ENCODE results near the gene DLGAP1.

DLGAP1 gene

DNA sequence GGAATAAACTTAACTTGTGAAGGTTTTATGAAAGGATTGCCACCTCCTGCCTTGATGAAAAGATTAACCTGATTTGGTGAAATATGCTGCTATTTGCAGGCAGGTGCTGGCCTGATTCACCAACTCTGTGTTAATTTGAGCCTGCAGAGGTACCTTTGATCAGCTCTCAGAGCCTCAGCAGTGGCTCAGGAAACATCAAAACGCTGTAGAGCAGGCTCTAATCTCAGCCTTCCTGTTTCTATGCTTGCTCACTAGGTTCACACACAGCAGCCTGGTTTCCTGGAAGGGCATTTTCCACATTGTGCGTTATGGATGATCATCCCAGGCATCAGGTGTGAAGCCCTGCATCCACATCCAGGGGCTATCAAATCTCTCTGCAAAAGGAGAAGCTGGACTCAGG lies 988.2 kb downstream of the DLGAP1 start:
- DNase-seq (ENCODE audit: low read depth), result no peak

- DNase-seq (ENCODE audit: low read depth), result no peak
These were observed 989.1 kb downstream of the DLGAP1 start for GRCh38 chr18:3466045-3466444.

- DNase-seq (ENCODE audit: low read depth), result peak; percentile 48
These were observed 992.1 kb downstream of the DLGAP1 start for GRCh38 chr18:3463051-3463450.

- no peak for DNase-seq (ENCODE audit: low read depth)
These were observed 993.4 kb downstream of the DLGAP1 start for GRCh38 chr18:3461704-3462103.

DNA sequence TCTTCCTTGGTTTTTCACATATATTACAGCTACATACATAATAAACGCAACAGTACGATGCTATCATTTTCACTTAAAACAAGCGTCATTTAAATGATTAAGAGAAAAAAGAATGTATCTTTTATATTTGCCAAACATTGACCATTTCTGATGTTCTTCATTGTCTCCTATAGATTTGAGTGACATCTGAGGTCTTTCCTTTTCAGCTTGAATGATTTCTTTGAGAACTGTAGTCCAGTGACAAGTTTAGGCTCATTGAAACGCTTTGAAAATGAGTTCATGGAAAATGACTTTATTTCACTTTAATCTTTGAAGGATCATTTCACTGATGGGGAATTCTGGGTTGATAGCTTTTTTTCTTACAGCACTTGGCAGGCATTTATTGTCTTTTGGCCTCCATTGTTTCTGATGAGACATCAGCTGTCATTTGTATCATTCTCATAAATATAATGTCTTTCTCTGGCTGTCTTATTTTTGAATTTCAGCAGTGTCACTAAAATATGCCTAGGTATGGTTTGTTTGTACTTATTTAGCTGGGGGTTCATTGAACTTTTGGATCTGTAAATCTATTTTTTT lies 994.2 kb downstream of the DLGAP1 start:
- DNase-seq (ENCODE audit: low read depth), result no peak

- no peak for DNase-seq (ENCODE audit: low read depth)
These were observed 995.9 kb downstream of the DLGAP1 start for GRCh38 chr18:3458952-3459853.

DNA sequence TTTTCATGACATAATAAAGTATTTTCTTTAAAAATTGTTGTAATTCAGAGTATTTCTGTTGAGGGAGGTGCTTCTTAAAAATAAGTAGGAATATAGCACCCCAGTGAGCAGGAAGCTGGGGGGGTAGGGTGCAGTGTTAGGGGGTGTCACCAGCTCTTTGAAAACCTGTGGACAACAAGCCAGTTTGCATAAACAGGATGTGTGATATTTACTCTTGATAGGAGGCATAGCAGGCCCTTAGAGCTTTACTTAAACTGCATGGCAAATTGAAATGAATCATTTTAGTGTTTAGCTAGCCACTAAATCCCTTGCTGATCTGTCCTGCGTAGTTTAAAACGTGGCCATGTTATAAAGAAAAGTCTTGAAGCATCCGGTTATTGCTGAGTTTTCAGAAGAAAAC lies 996.7 kb downstream of the DLGAP1 start:
- no peak for DNase-seq (ENCODE audit: low read depth)

DNA sequence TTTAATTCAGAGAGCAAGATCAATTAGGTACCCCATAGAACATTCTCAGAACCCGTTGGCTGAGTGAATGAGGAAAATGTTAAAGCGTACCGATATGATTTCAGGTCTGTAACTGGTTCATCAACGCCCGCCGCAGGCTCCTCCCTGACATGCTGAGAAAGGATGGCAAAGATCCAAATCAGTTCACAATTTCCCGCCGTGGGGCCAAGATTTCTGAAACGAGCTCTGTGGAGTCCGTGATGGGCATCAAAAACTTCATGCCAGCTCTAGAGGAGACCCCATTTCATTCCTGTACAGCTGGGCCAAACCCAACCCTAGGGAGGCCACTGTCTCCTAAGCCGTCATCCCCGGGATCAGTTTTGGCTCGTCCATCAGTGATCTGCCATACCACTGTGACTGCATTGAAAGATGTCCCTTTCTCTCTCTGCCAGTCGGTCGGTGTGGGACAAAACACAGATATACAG lies 997.8 kb downstream of the DLGAP1 start:
- DNase-seq (ENCODE audit: low read depth), result no peak

GRCh38 chr18:3456686-3457069 lies 998.4 kb downstream of the DLGAP1 start:
- DNase-seq (ENCODE audit: low read depth), result no peak

GRCh38 chr18:3455907-3456685 lies 999.0 kb downstream of the DLGAP1 start:
- no peak for DNase-seq (ENCODE audit: low read depth)

DNA sequence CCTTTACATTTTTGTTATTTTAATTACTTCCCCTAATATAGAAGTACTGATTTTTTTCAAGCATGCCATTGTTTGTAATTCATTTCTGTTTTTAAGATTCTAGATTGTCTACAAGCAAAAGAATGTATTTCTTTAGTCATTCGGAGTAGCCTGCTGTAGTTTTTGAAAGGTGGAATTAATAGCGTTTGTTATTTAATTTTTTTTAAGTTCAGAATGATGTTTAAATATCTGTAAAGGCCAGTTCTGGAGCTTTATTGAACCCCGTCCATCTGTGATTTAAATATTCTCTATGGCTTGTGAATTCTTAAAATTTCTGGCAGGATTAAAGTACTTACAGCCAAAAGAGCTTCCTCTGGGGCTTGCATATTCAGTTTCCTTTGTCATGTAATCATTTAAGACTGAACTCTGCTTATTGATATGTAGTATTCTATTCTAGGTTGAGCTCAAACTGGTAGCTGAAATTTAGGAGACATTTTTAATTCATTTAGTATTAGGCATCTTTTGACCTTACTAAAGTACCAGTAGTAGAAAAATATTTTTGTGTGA lies 999.9 kb downstream of the DLGAP1 start:
- no peak for DNase-seq (ENCODE audit: low read depth)

DNA sequence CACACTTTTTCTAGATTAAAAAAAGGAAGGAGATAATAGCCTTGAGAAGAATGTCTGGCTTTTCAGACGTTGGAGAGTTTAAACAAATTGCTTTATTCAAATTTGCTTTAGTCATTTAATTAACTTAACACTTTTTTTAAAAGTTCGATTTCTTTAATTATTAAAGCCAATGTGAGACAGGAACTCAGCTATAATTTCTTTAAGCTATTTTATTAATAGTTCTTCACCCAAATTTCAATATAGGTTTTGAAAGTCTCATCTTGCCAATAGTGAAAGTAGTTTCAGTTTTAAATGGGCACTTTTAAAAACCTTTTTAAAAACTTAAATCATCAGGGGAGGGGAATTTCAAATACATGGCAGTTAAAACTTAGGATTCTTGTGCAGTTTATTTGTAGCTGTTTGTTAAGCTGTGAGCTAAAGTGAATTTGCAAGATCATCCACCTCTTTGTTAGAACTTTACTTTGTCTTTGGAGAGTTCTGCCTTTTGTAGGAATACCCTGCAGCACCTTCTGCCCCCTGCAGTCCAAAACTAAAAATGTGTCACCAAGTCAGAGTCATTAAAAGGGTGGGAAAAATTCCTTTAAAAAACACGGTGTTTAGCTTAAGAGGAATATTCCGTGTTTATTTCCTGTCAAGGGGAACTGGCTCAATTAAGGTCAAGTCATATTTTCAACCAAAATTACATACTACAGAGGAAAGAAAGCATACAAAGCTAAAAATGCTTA lies 1000.6 kb downstream of the DLGAP1 start:
- no peak for DNase-seq (ENCODE audit: low read depth)

DNA sequence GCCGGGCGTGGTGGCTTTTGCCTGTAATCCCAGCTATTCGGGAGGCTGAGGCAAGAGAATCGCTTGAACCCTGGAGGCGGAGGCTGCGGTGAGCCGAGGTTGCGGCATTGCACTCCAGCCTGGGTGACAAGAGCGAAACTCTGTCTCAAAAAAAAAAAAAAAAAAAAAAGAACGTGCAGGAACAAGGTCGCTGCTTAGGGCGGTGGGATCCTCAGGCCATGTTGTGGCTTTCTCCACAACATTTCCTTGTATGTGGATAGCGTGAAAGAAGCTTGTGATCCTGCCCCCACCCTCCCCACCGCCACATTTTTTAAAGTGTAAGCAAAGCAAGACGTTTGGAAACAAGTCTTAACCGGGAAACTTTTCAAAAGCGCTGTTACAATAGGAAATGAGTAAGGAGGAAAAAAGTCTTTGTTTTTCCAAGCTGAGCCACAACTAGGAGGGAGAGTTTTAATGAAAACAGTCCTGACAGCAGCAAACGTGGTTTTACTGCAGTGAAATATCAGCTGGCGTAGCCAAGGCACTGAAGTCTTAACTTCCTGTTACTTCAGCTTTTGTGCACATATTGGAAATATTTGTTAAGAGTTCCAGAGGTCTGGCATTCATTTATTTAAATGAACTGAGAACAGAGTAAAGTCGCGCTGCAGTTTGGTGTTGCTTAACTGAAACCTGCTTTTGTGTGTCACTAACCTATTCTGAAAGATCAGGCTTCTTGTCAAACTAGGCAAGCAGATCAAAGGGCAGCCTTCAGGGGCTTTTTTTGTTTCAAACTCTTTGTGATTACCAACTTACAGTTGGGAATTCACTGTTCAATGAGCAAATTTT lies 1001.4 kb downstream of the DLGAP1 start:
- DNase-seq (ENCODE audit: low read depth), result peak; percentile 98

- DNase-seq (ENCODE audit: low read depth), result no peak
These were observed 1002.2 kb downstream of the DLGAP1 start for GRCh38 chr18:3452750-3453539.

- no peak for DNase-seq (ENCODE audit: low read depth)
These were observed 1002.9 kb downstream of the DLGAP1 start for GRCh38 chr18:3451989-3452749.

GRCh38 chr18:3451183-3451988 lies 1003.7 kb downstream of the DLGAP1 start:
- peak; percentile 67 for DNase-seq (ENCODE audit: low read depth)

DNA sequence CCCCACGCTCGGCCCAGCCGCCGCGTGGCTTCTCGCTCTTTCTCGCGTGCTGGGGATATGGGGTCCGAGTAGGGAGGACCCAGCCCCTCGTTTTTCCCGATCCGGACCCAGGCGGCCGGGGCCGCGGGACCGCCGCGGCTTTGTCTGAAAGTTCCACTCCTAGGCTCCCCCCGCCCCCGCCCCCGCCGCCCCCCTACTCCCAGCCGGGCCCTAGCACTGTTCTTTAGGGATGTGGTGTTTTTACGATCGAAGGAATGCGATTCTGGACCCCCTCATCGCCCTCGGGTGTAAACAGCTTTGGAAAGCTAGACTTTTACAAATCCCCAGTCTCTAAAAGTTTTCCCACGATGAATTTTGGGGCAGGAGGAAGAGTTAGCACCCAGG lies 1004.3 kb downstream of the DLGAP1 start:
- no peak for DNase-seq (ENCODE audit: low read depth)

DNA sequence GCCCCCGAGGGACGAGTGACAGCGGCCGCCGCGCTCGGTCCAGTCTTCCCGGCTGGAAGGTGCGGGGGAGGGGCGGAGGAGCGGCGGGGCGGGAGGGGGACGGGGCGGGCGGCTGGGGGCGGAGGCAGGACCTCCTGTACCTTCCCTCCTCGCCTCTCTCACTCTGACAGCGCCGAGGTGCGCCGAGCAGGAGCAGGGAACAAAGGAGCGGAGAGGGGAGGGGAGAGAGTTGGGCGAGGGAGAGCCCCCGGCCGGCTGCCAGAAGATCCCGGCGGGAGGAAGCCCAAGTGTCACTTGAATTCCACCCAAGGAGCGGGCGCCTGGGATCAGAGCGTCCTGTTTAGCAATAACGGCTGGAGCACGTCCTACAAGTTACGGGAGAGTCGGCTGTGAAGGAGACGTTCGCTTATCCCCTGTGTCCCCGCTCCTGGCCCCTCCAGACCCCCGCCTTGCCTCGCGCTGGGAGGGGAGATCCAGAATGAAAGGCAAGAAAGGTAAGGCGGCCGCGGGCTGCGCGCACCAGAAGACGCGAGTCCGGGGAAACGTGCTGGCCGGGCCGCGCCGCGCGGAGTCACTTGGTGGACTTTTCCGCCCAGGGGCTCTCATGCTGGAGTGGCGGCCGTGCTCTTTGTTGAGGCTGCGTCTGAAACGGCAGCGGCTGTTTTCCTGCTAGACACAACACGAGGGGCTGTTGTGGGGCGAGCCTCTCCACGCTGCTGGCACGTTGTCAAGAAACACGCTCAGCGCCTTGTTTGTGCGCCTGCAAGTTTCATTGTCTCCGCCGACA lies 1004.9 kb downstream of the DLGAP1 start, which contains the start of gene TGIF1:
Gene TGIF1, plus strand, starts transcription at position 161 of the 787 bp plus-strand sequence. Its CDS starts 318 bp downstream, at position 479.
- DNase-seq (ENCODE audit: low read depth), result no peak
